Measurements from ENCODE around the gene RET.

DNA sequence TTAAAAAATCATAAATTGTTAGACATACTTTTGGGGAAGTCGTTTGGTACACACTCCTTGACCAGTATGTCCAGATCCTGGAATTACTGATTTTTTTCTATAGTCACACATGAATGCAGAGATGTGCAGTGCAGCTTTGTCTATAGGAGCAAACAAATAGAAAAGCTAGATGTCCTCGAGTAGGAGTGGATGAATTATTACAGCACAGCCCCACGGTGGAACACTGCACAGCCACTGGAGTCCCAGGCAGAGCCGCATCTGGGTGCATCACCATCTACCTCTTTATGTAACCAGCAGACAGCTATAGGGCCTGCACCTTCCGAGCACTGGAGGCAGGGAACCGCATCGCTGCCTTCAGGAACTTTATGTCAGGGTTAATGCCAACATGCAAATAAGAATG lies 17.0 kb upstream of the RET start:
- TF ChIP-seq EZH2 (IDR thresholded peaks at IDR 0.05) (no peak), POLR2AphosphoS5 (IDR thresholded peaks at IDR 0.05; ENCODE audit: borderline replicate concordance, low read depth, low read length) (no peak)
